Stimulated activated CD4-positive, alpha-beta T cell treated with anti-CD3 and anti-CD28 coated beads, Interleukin-15, amount 100 ng/mL, for 24 hours (primary cell): ENCODE data around the gene HDC.

ENCODE experiments used
- DNase-seq: peaks from one replicate; pipeline ENCODE4 v3.0.0-alpha.2; 2020

HDC gene

GRCh38 chr15:50224606-50225005 lies 40.9 kb downstream of the HDC start:
- DNase-seq: no peak

GRCh38 chr15:50222181-50222580 lies 43.3 kb downstream of the HDC start:
- DNase-seq: no peak

- no peak for DNase-seq
Observed at GRCh38 chr15:50219820-50220219, 45.7 kb downstream of the HDC start.

- no peak for DNase-seq
Observed at GRCh38 chr15:50218691-50219090, 46.8 kb downstream of the HDC start.

- DNase-seq: no peak
Observed at GRCh38 chr15:50218291-50218690, 47.2 kb downstream of the HDC start.

GRCh38 chr15:50210462-50211157 lies 54.9 kb downstream of the HDC start:
- DNase-seq: no peak

GRCh38 chr15:50209809-50210208 lies 55.7 kb downstream of the HDC start:
- DNase-seq: no peak

- no peak for DNase-seq
Observed at GRCh38 chr15:50206020-50206419, 59.5 kb downstream of the HDC start.

- no peak for DNase-seq
Observed at GRCh38 chr15:50202003-50202402, 63.5 kb downstream of the HDC start.

GRCh38 chr15:50192926-50193620 lies 72.5 kb downstream of the HDC start:
- no peak for DNase-seq

- no peak for DNase-seq
Observed at GRCh38 chr15:50192164-50192563, 73.4 kb downstream of the HDC start.
